ENCODE data around the gene EFHC2. TPM values are rescaled to one million over a fixed set of nuclear protein-coding genes. Genes with fewer than 3 reads are reported as not detected.

EFHC2 gene
- total RNA-seq, 1 experiment from 2014 or later: 4.3 TPM

- Histone ChIP-seq H3K36me3 (ENCODE audit: low read depth) (no peaks in the 10 kb centered on the region), H3K27ac (no peak overlapping the region), H3K9me3 (ENCODE audit: insufficient read depth, low read depth) (no peaks in the 10 kb centered on the region), H3K4me2 (no peak overlapping the region), H2AFZ (no peak overlapping the region), H3K4me1 (replicated peaks; ENCODE audit: insufficient read depth) (no peaks in the 10 kb centered on the region), H3K9me2 (ENCODE audit: insufficient read depth) (no peaks in the 10 kb centered on the region), H3K27me3 (ENCODE audit: insufficient read depth, low read depth) (no peaks in the 10 kb centered on the region), H3F3A (ENCODE audit: insufficient read depth, low read depth) (no peaks in the 10 kb centered on the region), H4K20me1 (ENCODE audit: insufficient read depth) (no peaks in the 10 kb centered on the region), H3K79me2 (ENCODE audit: low read depth) (no peaks in the 10 kb centered on the region), H3K4me3 (no peak overlapping the region)
- intact Hi-C loops (cut with micrococcal nuclease; ENCODE audit: unreplicated experiment): no loop called here
- ChIA-PET CTCF (no interaction called here), POLR2A (ENCODE audit: unreplicated experiment) (no interaction called here)
- BruUV-seq (replicated peaks): no TSS peak
- DNase-seq: no peak
- TF ChIP-seq EZH2 (IDR thresholded peaks at IDR 0.05; ENCODE audit: low read depth): no peak
- TF ChIP-seq CTCF (conservative IDR thresholded peaks at IDR 0.05): no peak
Measured at GRCh38 chrX:44104699-44105098, 238.8 kb downstream of the EFHC2 start.

- H3K4me1 ChIP-seq (replicated peaks; ENCODE audit: insufficient read depth): no peaks in the 10 kb centered on the region
- H3K27ac ChIP-seq: no peak overlapping the region
- ChIA-PET CTCF (no interaction called here), POLR2A (ENCODE audit: unreplicated experiment) (no interaction called here)
- H3F3A ChIP-seq (ENCODE audit: insufficient read depth, low read depth): no peaks in the 10 kb centered on the region
- no peaks in the 10 kb centered on the region for H3K27me3 ChIP-seq (ENCODE audit: insufficient read depth, low read depth)
- H3K9me2 ChIP-seq (ENCODE audit: insufficient read depth): no peaks in the 10 kb centered on the region
- H3K4me3 ChIP-seq: no peak overlapping the region
- no peak for TF ChIP-seq EZH2 (IDR thresholded peaks at IDR 0.05; ENCODE audit: low read depth)
- no peak for TF ChIP-seq CTCF (conservative IDR thresholded peaks at IDR 0.05)
- no peak for DNase-seq
- no peaks in the 10 kb centered on the region for H4K20me1 ChIP-seq (ENCODE audit: insufficient read depth)
- intact Hi-C loops (cut with micrococcal nuclease; ENCODE audit: unreplicated experiment): no loop called here
- no peaks in the 10 kb centered on the region for H3K9me3 ChIP-seq (ENCODE audit: insufficient read depth, low read depth)
- no peaks in the 10 kb centered on the region for H3K79me2 ChIP-seq (ENCODE audit: low read depth)
- BruUV-seq (replicated peaks): no TSS peak
- no peak overlapping the region for H2AFZ ChIP-seq
- no peak overlapping the region for H3K4me2 ChIP-seq
- no peaks in the 10 kb centered on the region for H3K36me3 ChIP-seq (ENCODE audit: low read depth)
Measured at GRCh38 chrX:44101281-44101680, 242.2 kb downstream of the EFHC2 start.

- ChIA-PET CTCF (no interaction called here), POLR2A (ENCODE audit: unreplicated experiment) (no interaction called here)
- no TSS peak for BruUV-seq (replicated peaks)
- no peaks in the 10 kb centered on the region for H3K9me2 ChIP-seq (ENCODE audit: insufficient read depth)
- no peak for DNase-seq
- no peak overlapping the region for H2AFZ ChIP-seq
- H3K36me3 ChIP-seq (ENCODE audit: low read depth): no peaks in the 10 kb centered on the region
- no peaks in the 10 kb centered on the region for H3F3A ChIP-seq (ENCODE audit: insufficient read depth, low read depth)
- H3K4me1 ChIP-seq (replicated peaks; ENCODE audit: insufficient read depth): no peaks in the 10 kb centered on the region
- no peak overlapping the region for H3K27ac ChIP-seq
- H3K4me2 ChIP-seq: no peak overlapping the region
- no peak overlapping the region for H3K4me3 ChIP-seq
- H4K20me1 ChIP-seq (ENCODE audit: insufficient read depth): no peaks in the 10 kb centered on the region
- TF ChIP-seq EZH2 (IDR thresholded peaks at IDR 0.05; ENCODE audit: low read depth) (no peak), CTCF (conservative IDR thresholded peaks at IDR 0.05) (no peak)
- H3K9me3 ChIP-seq (ENCODE audit: insufficient read depth, low read depth): no peaks in the 10 kb centered on the region
- H3K27me3 ChIP-seq (ENCODE audit: insufficient read depth, low read depth): no peaks in the 10 kb centered on the region
- intact Hi-C loops (cut with micrococcal nuclease; ENCODE audit: unreplicated experiment): no loop called here
- H3K79me2 ChIP-seq (ENCODE audit: low read depth): no peaks in the 10 kb centered on the region
Measured at GRCh38 chrX:44099366-44099765, 244.1 kb downstream of the EFHC2 start.

Other genes starting within 250 kb of the EFHC2 start
- gene FUNDC1, start 199.2 kb upstream of the EFHC2 start, total RNA-seq (2021): 9.5 and 9.8 TPM in 2 replicates